ENCODE results near the gene EMID1. TPM values are rescaled to one million over a fixed set of nuclear protein-coding genes. Genes with fewer than 3 reads are reported as not detected.

EMID1 gene
- total RNA-seq, 1 experiment from 2014 or later = 9.6 TPM

DNA sequence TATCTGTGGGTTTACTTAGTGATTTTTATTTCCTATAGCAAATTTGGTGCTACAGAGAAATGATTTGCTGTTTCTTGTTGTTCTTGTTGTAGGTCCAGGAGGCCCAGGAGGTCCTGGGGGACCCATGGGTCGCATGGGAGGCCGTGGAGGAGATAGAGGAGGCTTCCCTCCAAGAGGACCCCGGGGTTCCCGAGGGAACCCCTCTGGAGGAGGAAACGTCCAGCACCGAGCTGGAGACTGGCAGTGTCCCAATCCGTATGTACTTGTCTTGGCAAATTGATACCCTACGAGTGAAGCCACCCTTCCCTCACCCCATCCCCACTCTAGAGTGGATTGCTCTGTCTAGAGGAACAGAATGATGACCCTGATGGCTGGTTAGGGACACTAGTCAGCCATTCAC lies 92.9 kb downstream of the EMID1 start:
- peaks cover 46 to 58% of the 10 kb centered on the region in 2 experiments for H3K36me3 ChIP-seq (ENCODE audit: control insufficient read depth in 1 of 2, insufficient read depth in 2 of 2, low read length in 2 of 2)
- POLR2A ChIA-PET = no interaction called here

More for the DNA sequence above, 92.9 kb downstream of the EMID1 start:
- no peak overlapping the region for H2AFZ ChIP-seq (ENCODE audit: low read depth, low read length, poor library complexity, severe bottlenecking)
- DNase-seq (ENCODE audit: low read depth, low spot score) (no peak), ATAC-seq (no peak)
- H4K20me1 ChIP-seq (ENCODE audit: insufficient read depth) = peaks cover 18% of the 10 kb centered on the region; the same call in 1 of the 2 replicates
- H3K79me2 ChIP-seq (ENCODE audit: insufficient read depth, low read length) = peaks cover 21% of the 10 kb centered on the region
- no peak overlapping the region for H3K27ac ChIP-seq (ENCODE audit: low read depth, low read length)
- TF ChIP-seq MAX (IDR thresholded peaks at IDR 0.05) = no peak
- no peak for TF ChIP-seq FOSL1 (IDR thresholded peaks at IDR 0.05; ENCODE audit: low read depth)
- no peak for TF ChIP-seq ZFX (IDR thresholded peaks at IDR 0.05)
- no peak for TF ChIP-seq JUND (IDR thresholded peaks at IDR 0.05)
- TF ChIP-seq EZH2 (IDR thresholded peaks at IDR 0.05) = no peak
- TF ChIP-seq POLR2A (IDR thresholded peaks at IDR 0.05; ENCODE audit: borderline replicate concordance, extremely low read depth, insufficient read depth, insufficient read length) = no peak
- TF ChIP-seq ZNF274 (IDR thresholded peaks at IDR 0.05; ENCODE audit: low read depth, low read length) = no peak
- TF ChIP-seq SP1 (IDR thresholded peaks at IDR 0.05; ENCODE audit: low read depth) = no peak
- TF ChIP-seq, protein P1, sequence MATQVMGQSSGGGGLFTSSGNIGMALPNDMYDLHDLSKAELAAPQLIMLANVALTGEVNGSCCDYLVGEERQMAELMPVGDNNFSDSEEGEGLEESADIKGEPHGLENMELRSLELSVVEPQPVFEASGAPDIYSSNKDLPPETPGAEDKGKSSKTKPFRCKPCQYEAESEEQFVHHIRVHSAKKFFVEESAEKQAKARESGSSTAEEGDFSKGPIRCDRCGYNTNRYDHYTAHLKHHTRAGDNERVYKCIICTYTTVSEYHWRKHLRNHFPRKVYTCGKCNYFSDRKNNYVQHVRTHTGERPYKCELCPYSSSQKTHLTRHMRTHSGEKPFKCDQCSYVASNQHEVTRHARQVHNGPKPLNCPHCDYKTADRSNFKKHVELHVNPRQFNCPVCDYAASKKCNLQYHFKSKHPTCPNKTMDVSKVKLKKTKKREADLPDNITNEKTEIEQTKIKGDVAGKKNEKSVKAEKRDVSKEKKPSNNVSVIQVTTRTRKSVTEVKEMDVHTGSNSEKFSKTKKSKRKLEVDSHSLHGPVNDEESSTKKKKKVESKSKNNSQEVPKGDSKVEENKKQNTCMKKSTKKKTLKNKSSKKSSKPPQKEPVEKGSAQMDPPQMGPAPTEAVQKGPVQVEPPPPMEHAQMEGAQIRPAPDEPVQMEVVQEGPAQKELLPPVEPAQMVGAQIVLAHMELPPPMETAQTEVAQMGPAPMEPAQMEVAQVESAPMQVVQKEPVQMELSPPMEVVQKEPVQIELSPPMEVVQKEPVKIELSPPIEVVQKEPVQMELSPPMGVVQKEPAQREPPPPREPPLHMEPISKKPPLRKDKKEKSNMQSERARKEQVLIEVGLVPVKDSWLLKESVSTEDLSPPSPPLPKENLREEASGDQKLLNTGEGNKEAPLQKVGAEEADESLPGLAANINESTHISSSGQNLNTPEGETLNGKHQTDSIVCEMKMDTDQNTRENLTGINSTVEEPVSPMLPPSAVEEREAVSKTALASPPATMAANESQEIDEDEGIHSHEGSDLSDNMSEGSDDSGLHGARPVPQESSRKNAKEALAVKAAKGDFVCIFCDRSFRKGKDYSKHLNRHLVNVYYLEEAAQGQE (IDR thresholded peaks at IDR 0.05; ENCODE audit: low read depth) = no peak
- TF ChIP-seq ZBTB33 (IDR thresholded peaks at IDR 0.05; ENCODE audit: extremely low read depth, insufficient replicate concordance, low read length) = no peak
- no peak for TF ChIP-seq YY1 (IDR thresholded peaks at IDR 0.05; ENCODE audit: extremely low read depth, insufficient replicate concordance, low read depth, low read length)
- no peak for TF ChIP-seq ELF1 (IDR thresholded peaks at IDR 0.05; ENCODE audit: borderline replicate concordance, low read depth)
- TF ChIP-seq CEBPB (IDR thresholded peaks at IDR 0.05; ENCODE audit: low read depth) = no peak
- no peak for TF ChIP-seq EGR1 (IDR thresholded peaks at IDR 0.05; ENCODE audit: low read depth)
- TF ChIP-seq SRF (IDR thresholded peaks at IDR 0.05; ENCODE audit: low read depth) = no peak
- TF ChIP-seq EZH2phosphoT487 (IDR thresholded peaks at IDR 0.05; ENCODE audit: borderline replicate concordance) = no peak
- ChIA-PET RAD21 (ENCODE audit: low non-redundant PET in 1 of 2, low total read pairs in 2 of 2, uncharacterized antibody in 2 of 2, unreplicated experiment in 2 of 2) (no interaction called here), CTCF (no interaction called here)
- H3K9me2 ChIP-seq (ENCODE audit: insufficient read depth) = no peaks in the 10 kb centered on the region
- intact Hi-C loops (cut with micrococcal nuclease) = no loop called here
- H3K9me3 ChIP-seq (ENCODE audit: control insufficient read depth in 1 of 2, insufficient read depth in 1 of 2, low read depth in 1 of 2, low read length in 2 of 2) = no peaks in the 10 kb centered on the region
- BruUV-seq (replicated peaks) = no TSS peak
- H3K27me3 ChIP-seq (ENCODE audit: insufficient read depth, low read length) = no peaks in the 10 kb centered on the region
- no peak overlapping the region for H3K4me2 ChIP-seq (ENCODE audit: low read length)
- no peak overlapping the region for H3K4me3 ChIP-seq (replicated peaks in 1 of 2; ENCODE audit: low read depth in 1 of 2, low read length in 2 of 2)
- peaks cover 7 to 12% of the 10 kb centered on the region in 2 experiments; a peak in 3 of 4 replicates for H3K4me1 ChIP-seq (ENCODE audit: control insufficient read depth in 1 of 2, insufficient read depth in 2 of 2, low read length in 2 of 2)
- no peak overlapping the region for H3K9ac ChIP-seq (ENCODE audit: low read length)
